HG02798 (cell line): ENCODE data around the gene RERG.

Experiments
- ATAC-seq: cut with Tn5 transposase; IDR thresholded peaks from one replicate; pipeline ENCODE4 v1.9.1; 2021; ENCODE audit warnings: mild to moderate bottlenecking; ENCODE audit not compliant: unreplicated experiment, poor library complexity

RERG gene

GRCh38 chr12:15194456-15195368 lies 26.5 kb downstream of the RERG start:
- ATAC-seq = no peak

DNA sequence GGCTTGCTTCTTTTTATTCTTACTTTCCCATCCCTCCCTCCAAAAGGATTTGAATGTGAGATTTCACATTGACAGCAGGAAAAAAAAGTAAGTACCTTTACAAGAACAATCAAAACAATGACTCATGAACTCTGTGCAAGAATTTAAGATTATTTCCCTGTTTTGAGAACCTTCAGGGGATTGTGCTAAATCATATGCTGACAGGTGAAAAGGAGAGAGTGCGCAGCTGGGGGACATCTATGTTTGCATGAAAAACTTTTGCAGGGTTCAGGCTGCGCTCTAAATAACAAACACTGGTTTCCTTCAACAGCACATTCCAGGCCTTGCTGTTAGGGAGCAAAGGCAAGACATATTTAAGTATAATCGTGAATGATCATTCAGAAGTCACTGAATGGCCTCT lies 27.3 kb downstream of the RERG start:
- ATAC-seq = no peak

- no peak for ATAC-seq
Observed at GRCh38 chr12:15192720-15193119, 28.5 kb downstream of the RERG start.

DNA sequence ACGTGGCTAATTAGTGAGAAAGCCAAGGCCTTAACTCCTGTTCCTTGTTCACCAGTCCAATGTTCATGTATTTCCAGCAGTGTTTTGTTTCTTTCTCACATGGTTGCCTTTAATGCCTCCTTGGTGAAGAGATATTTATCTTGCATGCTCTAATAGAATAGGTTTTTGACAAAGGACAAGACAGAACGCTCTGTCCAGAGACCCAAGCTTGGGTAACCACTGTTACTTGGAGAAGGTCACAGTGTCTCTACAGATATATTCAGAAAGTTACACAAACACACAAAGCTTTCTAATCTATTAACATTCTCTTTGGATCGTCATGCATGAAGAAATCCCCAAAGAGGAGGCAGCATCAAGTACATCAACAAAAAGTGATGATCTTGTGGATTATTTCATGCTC lies 33.1 kb downstream of the RERG start:
- no peak for ATAC-seq

DNA sequence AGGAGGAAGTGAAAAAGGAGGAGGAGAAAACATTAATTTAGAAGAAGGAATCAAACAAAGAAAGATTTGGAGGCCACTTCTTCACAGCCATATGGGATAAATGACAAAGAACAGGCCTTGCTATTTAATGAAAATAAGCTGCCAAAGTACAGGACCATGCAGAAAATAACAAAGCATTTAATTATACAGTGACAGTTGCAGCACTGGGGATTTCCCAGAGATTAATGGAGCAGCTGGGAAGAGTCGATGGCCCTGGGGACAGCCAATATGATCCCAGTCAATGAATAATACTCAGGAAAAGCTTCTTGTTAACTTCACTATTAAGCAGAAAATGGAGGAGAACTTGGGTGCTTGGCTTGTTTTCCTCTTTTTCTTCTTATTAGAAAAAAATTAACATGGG lies 34.6 kb downstream of the RERG start:
- no peak for ATAC-seq

- ATAC-seq = no peak
Observed at GRCh38 chr12:15184484-15184883, 36.7 kb downstream of the RERG start.

DNA sequence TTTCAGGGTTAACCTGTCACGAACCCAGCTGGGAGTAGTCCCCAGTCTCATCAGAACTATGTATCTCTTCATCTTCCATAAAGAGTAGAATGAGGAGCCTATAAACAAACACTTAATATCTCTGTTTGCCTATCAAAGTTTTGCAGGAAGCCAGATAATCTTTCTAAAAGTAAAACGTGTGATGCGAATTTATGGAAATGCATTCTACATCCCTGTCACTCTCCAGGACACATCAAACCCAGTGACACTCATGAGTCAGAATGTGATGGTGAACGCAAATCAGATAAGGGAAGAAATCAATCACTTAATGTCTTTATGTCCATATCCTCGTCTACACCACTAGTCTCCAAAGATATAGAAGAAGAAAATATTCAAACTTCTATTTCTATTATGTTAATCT lies 37.4 kb downstream of the RERG start:
- ATAC-seq = no peak

DNA sequence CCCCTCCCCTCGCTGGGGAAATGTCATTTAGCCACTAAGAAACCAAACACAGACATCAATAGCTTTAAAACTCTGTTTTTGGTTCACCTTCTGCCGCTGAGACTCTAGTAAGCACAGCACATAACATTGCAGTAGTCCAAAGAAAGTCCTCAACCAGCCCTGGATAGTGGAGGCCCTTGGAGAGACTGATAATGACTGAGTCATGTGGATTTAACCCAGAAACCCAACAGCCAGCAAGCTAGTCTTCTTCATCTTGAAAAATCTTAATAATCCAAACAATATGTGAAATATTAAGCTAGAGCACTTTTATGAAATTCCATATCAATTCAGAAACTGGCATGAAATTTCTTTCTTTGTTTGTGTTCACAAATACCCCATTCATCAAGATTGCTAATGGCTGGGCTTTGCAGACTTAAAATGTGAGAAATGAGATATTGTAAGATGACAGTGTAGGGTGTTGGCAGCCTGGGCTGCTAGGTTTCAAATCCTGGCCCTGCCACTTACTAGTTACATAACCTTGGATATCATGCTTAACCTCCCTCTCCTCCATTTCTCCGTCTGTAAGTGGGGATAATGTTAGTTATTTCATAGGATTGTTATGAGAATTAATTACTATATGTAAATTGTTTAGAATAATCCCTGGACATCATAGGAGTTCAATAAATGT lies 40.1 kb downstream of the RERG start:
- ATAC-seq = no peak

- no peak for ATAC-seq
Observed at GRCh38 chr12:15180325-15180724, 40.9 kb downstream of the RERG start.

GRCh38 chr12:15179672-15180071 lies 41.5 kb downstream of the RERG start:
- ATAC-seq = no peak

DNA sequence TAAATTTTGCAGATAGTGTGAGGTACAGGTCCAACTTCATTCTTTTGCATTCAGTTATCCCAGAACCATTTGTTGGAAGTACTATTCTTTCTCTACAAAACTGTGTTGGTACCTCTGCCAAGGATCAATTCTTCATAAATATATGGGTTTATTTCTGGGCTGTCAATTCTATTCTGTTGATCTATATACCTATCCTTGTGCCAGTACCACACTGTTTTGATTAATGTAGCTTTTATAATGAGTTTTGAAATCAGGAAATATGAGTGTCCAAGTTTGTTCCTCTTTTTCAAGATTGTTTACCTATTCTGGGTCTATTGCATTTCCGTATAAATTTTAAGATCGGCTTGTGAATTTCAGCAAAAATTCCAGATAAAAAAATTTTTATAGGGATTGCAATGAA lies 48.1 kb downstream of the RERG start:
- ATAC-seq = no peak

DNA sequence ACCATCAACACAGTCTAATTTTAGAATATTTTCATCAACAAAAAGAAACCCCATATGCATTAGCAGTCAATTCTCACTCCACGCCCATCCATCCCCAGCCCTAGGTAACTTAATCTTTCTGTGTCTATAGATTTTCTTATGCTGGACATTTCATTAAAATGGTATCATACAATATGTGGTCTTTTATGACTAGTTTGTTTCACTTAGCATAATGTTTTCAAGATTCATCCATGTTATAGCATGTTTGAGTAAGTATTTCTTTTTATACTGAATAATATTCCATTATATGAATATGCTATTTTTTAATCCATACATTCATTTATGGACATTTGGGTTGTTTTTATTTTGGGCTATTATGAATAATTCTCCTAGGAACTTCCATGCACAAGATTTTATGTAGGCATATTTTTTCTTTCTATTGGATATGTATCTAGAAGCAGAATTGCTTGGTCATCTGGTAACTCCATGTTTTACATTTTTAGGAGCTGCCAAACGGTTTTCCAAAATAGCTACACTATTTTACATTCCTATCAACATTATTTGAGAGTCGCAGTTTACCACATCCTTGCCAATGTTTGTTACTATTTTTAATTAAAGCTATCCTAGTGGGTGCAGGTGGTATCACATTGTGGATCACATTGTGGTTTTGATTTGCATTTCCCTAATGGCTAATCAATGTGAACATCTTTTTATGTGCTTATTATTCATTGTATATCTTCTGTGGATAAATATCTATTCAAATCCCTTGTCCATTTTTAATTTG lies 49.0 kb downstream of the RERG start:
- no peak for ATAC-seq

DNA sequence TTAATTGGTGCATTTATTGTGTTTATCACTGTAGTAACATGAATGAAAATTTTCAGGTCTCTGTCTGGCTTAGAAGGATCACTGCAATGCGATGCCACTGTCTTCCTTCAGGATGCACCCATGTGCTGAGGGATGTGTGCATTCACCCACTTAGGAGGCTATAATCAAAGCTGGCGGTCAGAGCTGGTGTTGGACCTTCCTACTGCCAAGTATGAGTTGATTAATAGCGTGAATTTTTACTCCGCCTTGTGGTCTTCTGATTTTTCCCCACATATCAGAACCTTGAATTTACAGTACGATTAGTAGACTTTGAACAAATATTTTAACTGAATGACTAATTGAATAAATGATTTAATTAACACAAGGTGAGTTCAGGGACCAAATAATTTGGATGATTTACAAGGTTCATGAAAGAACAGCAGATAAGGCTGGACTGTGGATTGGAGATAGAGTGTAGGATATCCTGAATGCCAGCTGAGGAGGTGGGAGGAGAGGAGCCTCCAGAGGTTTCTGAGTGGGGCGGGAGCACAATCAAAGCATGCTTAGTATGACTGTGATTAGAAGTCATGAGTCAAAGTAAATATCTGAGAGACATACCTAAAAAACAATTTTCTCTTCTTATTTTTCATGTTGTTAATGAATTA lies 50.1 kb downstream of the RERG start:
- ATAC-seq = no peak

DNA sequence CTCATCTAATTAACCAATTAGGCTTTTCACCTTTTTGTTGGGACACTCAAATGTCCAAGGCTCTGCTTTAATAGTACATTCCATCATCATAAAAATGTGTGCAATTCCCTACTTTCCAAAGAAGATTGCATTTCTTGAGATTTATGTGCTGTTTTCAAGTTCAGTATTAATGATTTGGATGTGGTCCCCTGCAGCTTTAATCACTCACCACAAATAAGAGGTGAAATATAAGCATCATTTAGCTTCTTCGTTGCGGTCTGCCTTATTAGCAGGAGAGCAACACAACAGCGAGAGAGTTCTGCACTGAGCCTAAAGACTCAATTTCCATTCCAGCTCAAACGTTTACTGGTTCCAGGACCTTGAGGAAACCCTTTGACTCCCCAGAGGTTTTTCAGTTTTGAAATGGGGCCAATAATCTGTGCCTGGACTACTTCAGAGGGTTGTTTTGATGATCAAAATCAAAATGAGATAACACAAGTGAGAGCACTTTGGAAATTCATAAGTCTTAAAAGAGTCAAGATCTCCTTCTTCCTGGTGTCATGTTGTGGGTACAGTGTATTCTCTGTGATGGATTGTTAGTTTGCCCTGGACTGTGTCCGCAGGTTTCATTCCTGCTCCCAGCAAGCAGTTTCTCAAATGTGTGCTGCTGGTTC lies 53.1 kb downstream of the RERG start:
- ATAC-seq = no peak

- ATAC-seq = no peak
Observed at GRCh38 chr12:15165012-15165659, 56.1 kb downstream of the RERG start.

DNA sequence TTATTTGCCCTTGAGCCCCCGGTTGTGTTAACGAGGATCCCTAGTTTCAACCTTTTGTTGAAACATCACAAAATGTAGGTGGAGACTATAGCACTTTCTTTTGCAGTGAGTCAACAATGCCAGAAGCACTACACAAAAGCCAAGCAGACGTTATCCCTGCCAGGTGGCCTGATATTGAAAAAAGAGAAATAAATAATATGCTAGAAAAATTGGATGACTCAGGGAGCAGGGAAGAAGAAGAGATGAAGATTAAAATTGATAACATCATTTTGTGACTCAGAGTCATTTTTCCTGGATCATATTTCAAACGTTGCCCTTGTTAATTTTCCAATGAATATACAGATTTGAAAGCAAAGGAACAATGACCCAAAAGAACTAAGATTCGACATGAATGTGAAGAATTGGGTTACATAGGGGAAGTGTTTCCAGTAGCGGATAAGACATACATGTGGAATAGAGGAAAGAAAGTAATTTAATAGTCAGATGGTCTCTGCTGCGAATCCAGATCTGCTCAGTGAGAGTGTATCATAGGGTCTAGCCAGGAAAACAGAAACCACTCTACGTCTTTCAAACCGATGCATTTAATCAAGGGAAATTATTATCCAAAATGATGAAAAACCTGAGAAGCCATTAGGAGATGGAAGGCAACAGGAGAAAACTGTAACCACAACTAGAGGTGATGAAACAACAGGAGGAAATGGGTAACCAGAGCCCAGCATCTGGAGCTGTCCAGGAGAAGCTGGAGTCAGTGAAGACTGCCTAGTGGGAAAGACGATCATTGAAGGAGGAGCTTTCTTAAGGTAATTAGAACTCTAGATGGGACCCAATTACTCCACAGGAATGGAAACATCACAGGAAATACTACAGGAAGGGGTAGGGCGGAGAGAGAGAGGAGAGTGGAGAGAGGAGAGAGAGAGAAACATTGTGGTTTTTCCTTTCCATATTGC lies 57.9 kb downstream of the RERG start:
- ATAC-seq = no peak

- ATAC-seq = no peak
Observed at GRCh38 chr12:15158083-15158482, 63.1 kb downstream of the RERG start.

GRCh38 chr12:15157269-15157671 lies 63.9 kb downstream of the RERG start:
- ATAC-seq = no peak

DNA sequence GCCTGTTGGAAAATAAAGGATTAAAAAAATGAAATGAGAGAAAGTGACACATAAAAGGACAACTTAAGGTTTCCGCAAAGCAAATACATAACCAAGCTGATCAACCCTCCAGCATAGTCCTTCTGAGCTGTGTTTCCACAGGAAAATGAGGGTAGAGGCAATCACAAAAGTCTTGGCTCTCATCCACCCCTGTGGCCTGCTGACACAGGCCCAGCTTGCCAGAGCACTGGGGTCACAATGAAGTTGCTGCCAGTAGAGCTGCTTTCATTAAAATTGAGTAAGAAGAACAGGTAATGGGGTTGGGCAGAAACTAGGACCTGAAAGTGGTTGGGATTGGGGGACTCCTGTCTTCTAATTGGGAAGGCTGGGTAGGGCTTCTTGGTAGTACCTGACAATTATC lies 65.9 kb downstream of the RERG start:
- ATAC-seq = no peak
